Esophagus squamous epithelium (tissue), 4 donors: ENCODE measurements around the gene MGST3.

ENCODE experiments used
- CTCF ChIP-seq, 6 experiments: fragments of 450-650 bp in 4 of 6; fragments of 200-600 bp in 2 of 6; sonication (generic) in 2 of 6; IDR thresholded peaks; one replicate each; pipeline ENCODE4 v1.5.1; 2016 to 2019; ENCODE audit warnings: antibody characterized with exemption in 6 of 6, mild to moderate bottlenecking in 4 of 6, moderate library complexity in 4 of 6
- POLR2A ChIP-seq, 4 donors: fragments of 450-650 bp; IDR thresholded peaks; one replicate each; pipeline ENCODE4 v1.6.1; 2017; ENCODE audit warnings: antibody characterized with exemption in 4 of 4, mild to moderate bottlenecking in 4 of 4, moderate library complexity in 3 of 4

- no peak for TF ChIP-seq CTCF (IDR thresholded peaks at IDR 0.05)
- TF ChIP-seq POLR2A (IDR thresholded peaks at IDR 0.05): no peak
These were observed 44.8 kb downstream of the MGST3 start for GRCh38 chr1:165675794-165676193.
